ENCODE results near the gene TTC27. TPM values are rescaled to one million over a fixed set of nuclear protein-coding genes. Genes with fewer than 3 reads are reported as not detected.

The TTC27 gene
- total and polyA plus RNA-seq, 10 of the 15 experiments (the other 5 are each of a cell fraction or from before 2014, with no cell fraction given) = 20.4 to 34.9 (median 26.0) TPM

DNA sequence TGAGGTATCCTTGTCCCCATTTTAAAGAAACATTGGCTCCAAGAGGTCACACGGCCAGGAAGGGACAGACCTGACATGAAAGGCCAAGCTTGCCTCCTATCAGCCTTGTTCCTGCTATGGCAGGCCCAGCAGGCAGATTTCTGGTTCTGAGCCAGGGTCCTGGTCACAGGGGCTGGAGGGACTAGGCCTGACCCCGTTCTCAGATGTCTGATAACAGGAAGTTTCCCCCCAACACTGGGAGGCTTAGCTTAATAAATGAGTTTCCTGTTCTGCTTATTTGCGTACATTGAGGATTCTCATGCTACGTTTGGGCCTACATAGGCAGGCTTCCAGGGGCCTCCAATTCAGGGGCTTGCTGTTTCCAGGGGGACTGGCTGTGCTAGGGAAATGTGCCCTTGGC lies 211.1 kb downstream of the TTC27 start:
- 61% methylated on average over 4 of the region's 4 CpGs for WGBS (ENCODE audit: insufficient coverage, insufficient replicate concordance, low lambda C conversion rate, missing lambda C conversion rate)
- no peak overlapping the region; the same call in 1 of the 2 replicates for H2AFZ ChIP-seq (ENCODE audit: control insufficient read depth, low read depth, low read length)
- no peaks in the 10 kb centered on the region for H3K36me3 ChIP-seq (ENCODE audit: control insufficient read depth in 2 of 2, insufficient read depth in 2 of 2, low read length in 1 of 2)
- no peaks in the 10 kb centered on the region for H3K79me2 ChIP-seq (ENCODE audit: control insufficient read depth, insufficient read depth, low read length)
- no TSS peak for BruUV-seq (replicated peaks)
- H3K4me3 ChIP-seq = no peak overlapping the region
- H3K4me1 ChIP-seq (ENCODE audit: control insufficient read depth, insufficient read depth, low read length) = 0 out of 2 replicates have a peak, but pooled peaks cover 7% of the 10 kb centered on the region
- ChIA-PET POLR2A (no interaction called here), CTCF (no interaction called here), RAD21 (ENCODE audit: unreplicated experiment) (no interaction called here), SMC1A (ENCODE audit: uncharacterized antibody, unreplicated experiment) (no interaction called here)
- DNase-seq (ENCODE audit: low read depth, low spot score) (no peak), ATAC-seq (no peak), FAIRE-seq (no peak)
- no peaks in the 10 kb centered on the region for H4K20me1 ChIP-seq (ENCODE audit: control insufficient read depth, insufficient read depth)
- H3K9me3 ChIP-seq (replicated peaks; ENCODE audit: control insufficient read depth, insufficient read depth, low read length) = no peaks in the 10 kb centered on the region
- no peak overlapping the region for H3K27ac ChIP-seq (ENCODE audit: control insufficient read depth, insufficient read depth)
- intact Hi-C loops (cut with micrococcal nuclease; ENCODE audit: unreplicated experiment) (no loop called here), in situ Hi-C loops (cut with MboI) (no loop called here)
- H3K27me3 ChIP-seq (replicated peaks in 1 of 2; ENCODE audit: control insufficient read depth in 2 of 2, insufficient read depth in 2 of 2, low read length in 1 of 2) = no peaks in the 10 kb centered on the region
- TF ChIP-seq BRCA1 (IDR thresholded peaks at IDR 0.05; ENCODE audit: low read depth, low read length) = no peak
- TF ChIP-seq, protein P1, sequence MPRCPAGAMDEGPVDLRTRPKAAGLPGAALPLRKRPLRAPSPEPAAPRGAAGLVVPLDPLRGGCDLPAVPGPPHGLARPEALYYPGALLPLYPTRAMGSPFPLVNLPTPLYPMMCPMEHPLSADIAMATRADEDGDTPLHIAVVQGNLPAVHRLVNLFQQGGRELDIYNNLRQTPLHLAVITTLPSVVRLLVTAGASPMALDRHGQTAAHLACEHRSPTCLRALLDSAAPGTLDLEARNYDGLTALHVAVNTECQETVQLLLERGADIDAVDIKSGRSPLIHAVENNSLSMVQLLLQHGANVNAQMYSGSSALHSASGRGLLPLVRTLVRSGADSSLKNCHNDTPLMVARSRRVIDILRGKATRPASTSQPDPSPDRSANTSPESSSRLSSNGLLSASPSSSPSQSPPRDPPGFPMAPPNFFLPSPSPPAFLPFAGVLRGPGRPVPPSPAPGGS (IDR thresholded peaks at IDR 0.05; ENCODE audit: borderline replicate concordance, insufficient read depth, low read depth, low read length, poor library complexity, severe bottlenecking) = no peak
- TF ChIP-seq SMAD1 (IDR thresholded peaks at IDR 0.05; ENCODE audit: low read depth, partially characterized antibody) = no peak
- TF ChIP-seq NR2C2 (IDR thresholded peaks at IDR 0.05; ENCODE audit: borderline replicate concordance, control insufficient read depth, insufficient read length, low read depth) = no peak
- no peak for TF ChIP-seq SREBF1 (IDR thresholded peaks at IDR 0.05; ENCODE audit: low read length)
- no peak for TF ChIP-seq SMARCA5 (IDR thresholded peaks at IDR 0.05)
- no peak for TF ChIP-seq CBFB (IDR thresholded peaks at IDR 0.05; ENCODE audit: low read depth)
- TF ChIP-seq, protein P2, sequence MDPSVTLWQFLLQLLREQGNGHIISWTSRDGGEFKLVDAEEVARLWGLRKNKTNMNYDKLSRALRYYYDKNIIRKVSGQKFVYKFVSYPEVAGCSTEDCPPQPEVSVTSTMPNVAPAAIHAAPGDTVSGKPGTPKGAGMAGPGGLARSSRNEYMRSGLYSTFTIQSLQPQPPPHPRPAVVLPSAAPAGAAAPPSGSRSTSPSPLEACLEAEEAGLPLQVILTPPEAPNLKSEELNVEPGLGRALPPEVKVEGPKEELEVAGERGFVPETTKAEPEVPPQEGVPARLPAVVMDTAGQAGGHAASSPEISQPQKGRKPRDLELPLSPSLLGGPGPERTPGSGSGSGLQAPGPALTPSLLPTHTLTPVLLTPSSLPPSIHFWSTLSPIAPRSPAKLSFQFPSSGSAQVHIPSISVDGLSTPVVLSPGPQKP (IDR thresholded peaks at IDR 0.05; ENCODE audit: low read depth, low read length) = no peak
- TF ChIP-seq NRF1 (conservative IDR thresholded peaks at IDR 0.05; ENCODE audit: low read depth, low read length) = no peak
- no peak for TF ChIP-seq FOXM1 (IDR thresholded peaks at IDR 0.05; ENCODE audit: low read depth, low read length)
- no peak overlapping the region for H3K9ac ChIP-seq (ENCODE audit: control insufficient read depth, insufficient read depth, low read length)
- no peak overlapping the region for H3K4me2 ChIP-seq (ENCODE audit: control insufficient read depth, insufficient read depth)
